Erythroblast (primary cell): ENCODE data around the gene BGLAP.

Experiments used
- GATA1 ChIP-seq: IDR thresholded peaks from 2 replicates; pipeline ENCODE4 v1.6.1; 2011; ENCODE audit warnings: low read depth, mild to moderate bottlenecking, control low read depth, low read length, moderate library complexity
- POLR2A ChIP-seq: IDR thresholded peaks from 2 replicates; pipeline ENCODE4 v1.6.1; 2011; ENCODE audit warnings: mild to moderate bottlenecking, low read length

- no peak for TF ChIP-seq POLR2A
- TF ChIP-seq GATA1: no peak
Measured at GRCh38 chr1:156200044-156200443, 41.9 kb upstream of the BGLAP start.
